ENCODE measurements around the gene CACNA1D.

DNA sequence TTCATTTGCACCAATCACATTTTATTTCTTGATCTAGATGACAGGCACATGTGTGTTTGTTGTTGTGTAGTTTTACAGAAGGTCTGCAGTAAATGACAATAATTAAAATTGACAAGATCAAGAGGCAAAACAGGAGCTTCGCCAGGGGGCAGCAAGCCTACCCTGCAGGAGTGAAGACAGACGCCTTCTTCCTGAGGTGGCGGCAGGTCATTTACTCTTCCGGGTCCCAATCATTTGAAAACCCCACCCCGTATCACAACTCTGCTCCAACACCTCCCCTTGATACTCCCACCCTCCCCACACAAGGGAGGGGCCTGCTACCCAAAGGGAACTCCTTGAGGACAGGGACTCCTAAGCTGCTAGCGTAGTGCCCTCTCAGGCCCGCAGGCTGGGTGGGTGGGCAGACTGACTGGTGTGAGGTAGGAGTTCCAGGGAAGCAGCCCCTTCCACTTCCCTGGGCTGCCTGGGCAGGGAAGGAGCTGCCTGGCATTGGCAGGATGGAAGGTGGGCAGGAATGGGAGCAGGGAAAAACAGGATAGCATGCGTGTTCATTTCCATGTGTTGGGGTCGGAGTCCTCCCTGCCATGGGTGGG, 338.7 kb downstream of the CACNA1D start:
- TF ChIP-seq, protein P1, sequence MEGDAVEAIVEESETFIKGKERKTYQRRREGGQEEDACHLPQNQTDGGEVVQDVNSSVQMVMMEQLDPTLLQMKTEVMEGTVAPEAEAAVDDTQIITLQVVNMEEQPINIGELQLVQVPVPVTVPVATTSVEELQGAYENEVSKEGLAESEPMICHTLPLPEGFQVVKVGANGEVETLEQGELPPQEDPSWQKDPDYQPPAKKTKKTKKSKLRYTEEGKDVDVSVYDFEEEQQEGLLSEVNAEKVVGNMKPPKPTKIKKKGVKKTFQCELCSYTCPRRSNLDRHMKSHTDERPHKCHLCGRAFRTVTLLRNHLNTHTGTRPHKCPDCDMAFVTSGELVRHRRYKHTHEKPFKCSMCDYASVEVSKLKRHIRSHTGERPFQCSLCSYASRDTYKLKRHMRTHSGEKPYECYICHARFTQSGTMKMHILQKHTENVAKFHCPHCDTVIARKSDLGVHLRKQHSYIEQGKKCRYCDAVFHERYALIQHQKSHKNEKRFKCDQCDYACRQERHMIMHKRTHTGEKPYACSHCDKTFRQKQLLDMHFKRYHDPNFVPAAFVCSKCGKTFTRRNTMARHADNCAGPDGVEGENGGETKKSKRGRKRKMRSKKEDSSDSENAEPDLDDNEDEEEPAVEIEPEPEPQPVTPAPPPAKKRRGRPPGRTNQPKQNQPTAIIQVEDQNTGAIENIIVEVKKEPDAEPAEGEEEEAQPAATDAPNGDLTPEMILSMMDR (conservative IDR thresholded peaks at IDR 0.05): no peak
- no peak for TF ChIP-seq ZFX (IDR thresholded peaks at IDR 0.05)

All from C4-2B (cell line).